GM18517 (cell line): ENCODE measurements around the gene SLC2A1.
"Not testable (repeated sequence)": the region's sequence is repeated elsewhere in the genome, so short reads cannot be mapped to it uniquely, and the experiment has no call there.

Source experiments
- ATAC-seq: cut with Tn5 transposase; IDR thresholded peaks from one replicate; pipeline ENCODE4 v1.9.1; 2021; ENCODE audit warnings: mild to moderate bottlenecking, moderate library complexity; ENCODE audit not compliant: unreplicated experiment

SLC2A1 gene

GRCh38 chr1:42931911-42932422 lies 26.7 kb downstream of the SLC2A1 start:
- ATAC-seq: peak; percentile 57

GRCh38 chr1:42931108-42931539 lies 27.5 kb downstream of the SLC2A1 start:
- no peak for ATAC-seq

GRCh38 chr1:42930178-42931107 lies 28.2 kb downstream of the SLC2A1 start:
- ATAC-seq: no peak

- ATAC-seq: no peak
Observed at GRCh38 chr1:42929434-42930177, 29.1 kb downstream of the SLC2A1 start.

GRCh38 chr1:42928859-42929258 lies 29.8 kb downstream of the SLC2A1 start:
- ATAC-seq: no peak

- ATAC-seq: no peak
Observed at GRCh38 chr1:42927920-42928505, 30.7 kb downstream of the SLC2A1 start.

- no peak for ATAC-seq
Observed at GRCh38 chr1:42927274-42927841, 31.3 kb downstream of the SLC2A1 start.

GRCh38 chr1:42926879-42927242 lies 31.8 kb downstream of the SLC2A1 start:
- no peak for ATAC-seq

- no peak for ATAC-seq
Observed at GRCh38 chr1:42926235-42926878, 32.3 kb downstream of the SLC2A1 start.

GRCh38 chr1:42924851-42925760 lies 33.6 kb downstream of the SLC2A1 start:
- no peak for ATAC-seq

- ATAC-seq: peak; percentile 78
Observed at GRCh38 chr1:42924082-42924850, 34.4 kb downstream of the SLC2A1 start.

- no peak for ATAC-seq
Observed at GRCh38 chr1:42923367-42924081, 35.1 kb downstream of the SLC2A1 start.

- no peak for ATAC-seq
Observed at GRCh38 chr1:42922687-42923366, 35.8 kb downstream of the SLC2A1 start.

GRCh38 chr1:42921769-42922168 lies 36.9 kb downstream of the SLC2A1 start:
- ATAC-seq: no peak

GRCh38 chr1:42919651-42920050 lies 39.0 kb downstream of the SLC2A1 start:
- ATAC-seq: not testable (repeated sequence)

- no peak for ATAC-seq
Observed at GRCh38 chr1:42917241-42917495, 41.5 kb downstream of the SLC2A1 start.

GRCh38 chr1:42915456-42915855 lies 43.2 kb downstream of the SLC2A1 start:
- ATAC-seq: no peak

- ATAC-seq: no peak
Observed at GRCh38 chr1:42914092-42914627, 44.5 kb downstream of the SLC2A1 start.
